Loucy (cell line): ENCODE measurements around the gene DNASE1.

ENCODE experiments used
- CTCF ChIP-seq: fragments of 200-600 bp; sonication (generic); conservative IDR thresholded peaks from 2 replicates; pipeline ENCODE4 v1.5.1; 2014; ENCODE audit warnings: mild to moderate bottlenecking, antibody characterized with exemption, low read length
- EZH2phosphoT487 ChIP-seq: fragments of 200-600 bp; IDR thresholded peaks from 2 replicates; pipeline ENCODE4 v1.6.1; 2018; ENCODE audit warnings: antibody characterized with exemption, mild to moderate bottlenecking, moderate library complexity, borderline replicate concordance

GRCh38 chr16:3661311-3661710 lies 6.8 kb downstream of the DNASE1 start:
- TF ChIP-seq CTCF (no peak), EZH2phosphoT487 (no peak)
